ENCODE measurements around the gene CASD1. TPM values are rescaled to one million over a fixed set of nuclear protein-coding genes. Genes with fewer than 3 reads are reported as not detected.

Gene CASD1
- total and polyA plus RNA-seq, 2 experiments from 2014 or later: 15.5 to 38.1 TPM

DNA sequence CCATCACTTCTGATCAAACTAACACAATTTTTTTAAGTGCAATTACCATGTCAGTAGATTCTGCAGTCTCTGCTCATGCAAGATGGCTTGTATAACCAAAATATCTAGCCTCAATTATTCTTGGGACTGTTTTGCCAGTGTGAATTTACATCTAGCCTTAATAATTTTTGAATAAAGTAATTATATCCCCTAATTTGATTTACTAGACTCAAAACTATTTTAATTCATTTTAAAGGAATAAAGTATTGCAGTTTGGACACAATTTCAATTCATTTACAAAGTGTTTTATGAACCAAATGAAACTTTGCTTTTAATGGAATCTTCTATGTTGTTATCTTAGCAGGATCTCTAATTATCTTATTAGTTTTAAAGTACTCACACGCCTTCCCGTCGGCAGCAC, 90.7 kb downstream of the CASD1 start:
- Histone ChIP-seq H3K4me2 (no peak overlapping the region), H3K36me3 (ENCODE audit: insufficient read depth) (no peaks in the 10 kb centered on the region; the same call in 1 of the 2 replicates), H3K9me2 (ENCODE audit: insufficient read depth) (no peaks in the 10 kb centered on the region), H3F3A (replicated peaks; ENCODE audit: low read depth) (no peaks in the 10 kb centered on the region), H2AFZ (no peak overlapping the region), H4K20me1 (replicated peaks; ENCODE audit: insufficient read depth) (no peaks in the 10 kb centered on the region), H3K27ac (ENCODE audit: low read depth) (no peak overlapping the region), H3K27me3 (ENCODE audit: insufficient read depth) (no peaks in the 10 kb centered on the region), H3K4me3 (no peak overlapping the region), H3K79me2 (replicated peaks; ENCODE audit: insufficient read depth) (no peaks in the 10 kb centered on the region), H3K4me1 (ENCODE audit: insufficient read depth) (0 out of 2 replicates have a peak, but pooled peaks cover 6% of the 10 kb centered on the region)
- no peak overlapping the region for H3K4me3 Mint-ChIP-seq
- DNase-seq (ENCODE audit: low spot score): no peak
- H3K27me3 Mint-ChIP-seq (ENCODE audit: insufficient read depth, low read depth, poor library complexity): no peaks in the 10 kb centered on the region
- TF ChIP-seq CREB1 (CRISPR knock-in tag; IDR thresholded peaks at IDR 0.05; ENCODE audit: low read depth): no peak
- TF ChIP-seq, protein P1, sequence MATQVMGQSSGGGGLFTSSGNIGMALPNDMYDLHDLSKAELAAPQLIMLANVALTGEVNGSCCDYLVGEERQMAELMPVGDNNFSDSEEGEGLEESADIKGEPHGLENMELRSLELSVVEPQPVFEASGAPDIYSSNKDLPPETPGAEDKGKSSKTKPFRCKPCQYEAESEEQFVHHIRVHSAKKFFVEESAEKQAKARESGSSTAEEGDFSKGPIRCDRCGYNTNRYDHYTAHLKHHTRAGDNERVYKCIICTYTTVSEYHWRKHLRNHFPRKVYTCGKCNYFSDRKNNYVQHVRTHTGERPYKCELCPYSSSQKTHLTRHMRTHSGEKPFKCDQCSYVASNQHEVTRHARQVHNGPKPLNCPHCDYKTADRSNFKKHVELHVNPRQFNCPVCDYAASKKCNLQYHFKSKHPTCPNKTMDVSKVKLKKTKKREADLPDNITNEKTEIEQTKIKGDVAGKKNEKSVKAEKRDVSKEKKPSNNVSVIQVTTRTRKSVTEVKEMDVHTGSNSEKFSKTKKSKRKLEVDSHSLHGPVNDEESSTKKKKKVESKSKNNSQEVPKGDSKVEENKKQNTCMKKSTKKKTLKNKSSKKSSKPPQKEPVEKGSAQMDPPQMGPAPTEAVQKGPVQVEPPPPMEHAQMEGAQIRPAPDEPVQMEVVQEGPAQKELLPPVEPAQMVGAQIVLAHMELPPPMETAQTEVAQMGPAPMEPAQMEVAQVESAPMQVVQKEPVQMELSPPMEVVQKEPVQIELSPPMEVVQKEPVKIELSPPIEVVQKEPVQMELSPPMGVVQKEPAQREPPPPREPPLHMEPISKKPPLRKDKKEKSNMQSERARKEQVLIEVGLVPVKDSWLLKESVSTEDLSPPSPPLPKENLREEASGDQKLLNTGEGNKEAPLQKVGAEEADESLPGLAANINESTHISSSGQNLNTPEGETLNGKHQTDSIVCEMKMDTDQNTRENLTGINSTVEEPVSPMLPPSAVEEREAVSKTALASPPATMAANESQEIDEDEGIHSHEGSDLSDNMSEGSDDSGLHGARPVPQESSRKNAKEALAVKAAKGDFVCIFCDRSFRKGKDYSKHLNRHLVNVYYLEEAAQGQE (IDR thresholded peaks at IDR 0.05; ENCODE audit: unreplicated experiment): no peak
- TF ChIP-seq, protein P2, sequence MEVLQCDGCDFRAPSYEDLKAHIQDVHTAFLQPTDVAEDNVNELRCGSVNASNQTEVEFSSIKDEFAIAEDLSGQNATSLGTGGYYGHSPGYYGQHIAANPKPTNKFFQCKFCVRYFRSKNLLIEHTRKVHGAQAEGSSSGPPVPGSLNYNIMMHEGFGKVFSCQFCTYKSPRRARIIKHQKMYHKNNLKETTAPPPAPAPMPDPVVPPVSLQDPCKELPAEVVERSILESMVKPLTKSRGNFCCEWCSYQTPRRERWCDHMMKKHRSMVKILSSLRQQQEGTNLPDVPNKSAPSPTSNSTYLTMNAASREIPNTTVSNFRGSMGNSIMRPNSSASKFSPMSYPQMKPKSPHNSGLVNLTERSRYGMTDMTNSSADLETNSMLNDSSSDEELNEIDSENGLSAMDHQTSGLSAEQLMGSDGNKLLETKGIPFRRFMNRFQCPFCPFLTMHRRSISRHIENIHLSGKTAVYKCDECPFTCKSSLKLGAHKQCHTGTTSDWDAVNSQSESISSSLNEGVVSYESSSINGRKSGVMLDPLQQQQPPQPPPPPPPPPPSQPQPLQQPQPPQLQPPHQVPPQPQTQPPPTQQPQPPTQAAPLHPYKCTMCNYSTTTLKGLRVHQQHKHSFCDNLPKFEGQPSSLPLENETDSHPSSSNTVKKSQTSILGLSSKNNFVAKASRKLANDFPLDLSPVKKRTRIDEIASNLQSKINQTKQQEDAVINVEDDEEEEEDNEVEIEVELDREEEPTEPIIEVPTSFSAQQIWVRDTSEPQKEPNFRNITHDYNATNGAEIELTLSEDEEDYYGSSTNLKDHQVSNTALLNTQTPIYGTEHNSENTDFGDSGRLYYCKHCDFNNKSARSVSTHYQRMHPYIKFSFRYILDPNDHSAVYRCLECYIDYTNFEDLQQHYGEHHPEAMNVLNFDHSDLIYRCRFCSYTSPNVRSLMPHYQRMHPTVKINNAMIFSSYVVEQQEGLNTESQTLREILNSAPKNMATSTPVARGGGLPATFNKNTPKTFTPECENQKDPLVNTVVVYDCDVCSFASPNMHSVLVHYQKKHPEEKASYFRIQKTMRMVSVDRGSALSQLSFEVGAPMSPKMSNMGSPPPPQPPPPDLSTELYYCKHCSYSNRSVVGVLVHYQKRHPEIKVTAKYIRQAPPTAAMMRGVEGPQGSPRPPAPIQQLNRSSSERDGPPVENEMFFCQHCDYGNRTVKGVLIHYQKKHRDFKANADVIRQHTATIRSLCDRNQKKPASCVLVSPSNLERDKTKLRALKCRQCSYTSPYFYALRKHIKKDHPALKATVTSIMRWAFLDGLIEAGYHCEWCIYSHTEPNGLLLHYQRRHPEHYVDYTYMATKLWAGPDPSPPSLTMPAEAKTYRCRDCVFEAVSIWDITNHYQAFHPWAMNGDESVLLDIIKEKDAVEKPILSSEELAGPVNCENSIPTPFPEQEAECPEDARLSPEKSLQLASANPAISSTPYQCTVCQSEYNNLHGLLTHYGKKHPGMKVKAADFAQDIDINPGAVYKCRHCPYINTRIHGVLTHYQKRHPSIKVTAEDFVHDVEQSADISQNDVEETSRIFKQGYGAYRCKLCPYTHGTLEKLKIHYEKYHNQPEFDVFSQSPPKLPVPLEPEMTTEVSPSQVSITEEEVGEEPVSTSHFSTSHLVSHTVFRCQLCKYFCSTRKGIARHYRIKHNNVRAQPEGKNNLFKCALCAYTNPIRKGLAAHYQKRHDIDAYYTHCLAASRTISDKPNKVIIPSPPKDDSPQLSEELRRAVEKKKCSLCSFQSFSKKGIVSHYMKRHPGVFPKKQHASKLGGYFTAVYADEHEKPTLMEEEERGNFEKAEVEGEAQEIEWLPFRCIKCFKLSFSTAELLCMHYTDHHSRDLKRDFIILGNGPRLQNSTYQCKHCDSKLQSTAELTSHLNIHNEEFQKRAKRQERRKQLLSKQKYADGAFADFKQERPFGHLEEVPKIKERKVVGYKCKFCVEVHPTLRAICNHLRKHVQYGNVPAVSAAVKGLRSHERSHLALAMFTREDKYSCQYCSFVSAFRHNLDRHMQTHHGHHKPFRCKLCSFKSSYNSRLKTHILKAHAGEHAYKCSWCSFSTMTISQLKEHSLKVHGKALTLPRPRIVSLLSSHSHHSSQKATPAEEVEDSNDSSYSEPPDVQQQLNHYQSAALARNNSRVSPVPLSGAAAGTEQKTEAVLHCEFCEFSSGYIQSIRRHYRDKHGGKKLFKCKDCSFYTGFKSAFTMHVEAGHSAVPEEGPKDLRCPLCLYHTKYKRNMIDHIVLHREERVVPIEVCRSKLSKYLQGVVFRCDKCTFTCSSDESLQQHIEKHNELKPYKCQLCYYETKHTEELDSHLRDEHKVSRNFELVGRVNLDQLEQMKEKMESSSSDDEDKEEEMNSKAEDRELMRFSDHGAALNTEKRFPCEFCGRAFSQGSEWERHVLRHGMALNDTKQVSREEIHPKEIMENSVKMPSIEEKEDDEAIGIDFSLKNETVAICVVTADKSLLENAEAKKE (CRISPR knock-in tag; IDR thresholded peaks at IDR 0.05): no peak
- no peak for TF ChIP-seq NANOG (IDR thresholded peaks at IDR 0.05; ENCODE audit: borderline replicate concordance)
- no peak for TF ChIP-seq ZNF331 (CRISPR knock-in tag; IDR thresholded peaks at IDR 0.05; ENCODE audit: low read depth)
- TF ChIP-seq ETS1 (IDR thresholded peaks at IDR 0.05): no peak
- TF ChIP-seq POLR2AphosphoS5 (IDR thresholded peaks at IDR 0.05; ENCODE audit: low read depth): no peak
- no peak for TF ChIP-seq CTCF (conservative IDR thresholded peaks at IDR 0.05; ENCODE audit: low read depth in 2 of 2)
- no peak for TF ChIP-seq EZH2 (IDR thresholded peaks at IDR 0.05; ENCODE audit: low read depth, unreplicated experiment)
- TF ChIP-seq EZH2phosphoT487 (IDR thresholded peaks at IDR 0.05; ENCODE audit: unreplicated experiment): no peak
- no peak for TF ChIP-seq STAT1 (IDR thresholded peaks at IDR 0.05; ENCODE audit: unreplicated experiment)
- TF ChIP-seq ZNF114 (CRISPR knock-in tag; IDR thresholded peaks at IDR 0.05): no peak
- no peak for TF ChIP-seq JUNB (IDR thresholded peaks at IDR 0.05; ENCODE audit: unreplicated experiment)
- H3K4me1 Mint-ChIP-seq: peaks cover 3% of the 10 kb centered on the region; the same call in 1 of the 3 replicates
- H3K27ac Mint-ChIP-seq: no peak overlapping the region
- no peak for ATAC-seq
- no peaks in the 10 kb centered on the region for H3K36me3 Mint-ChIP-seq (ENCODE audit: low read depth)
- no peaks in the 10 kb centered on the region for H3K9me3 Mint-ChIP-seq
